WTC11 (cell line): ENCODE measurements around the gene ATF4.

Source experiments
- ATF2 ChIP-seq: sonication (generic); formaldehyde crosslinking; IDR thresholded peaks from 2 replicates; pipeline ENCODE4 v1.8.1; 2022; ENCODE audit warnings: low read depth, missing genetic modification reagents, borderline replicate concordance
- CTCF ChIP-seq: fragments of 200-600 bp; IDR thresholded peaks from 2 replicates; pipeline ENCODE4 v1.8.0; 2022; ENCODE audit warnings: antibody characterized with exemption
- GRHL2 ChIP-seq: fragments of 250-450 bp; sonication (Bioruptor Pico); IDR thresholded peaks from 2 replicates; pipeline ENCODE4 v1.8.0; 2022; ENCODE audit warnings: mild to moderate bottlenecking, moderate library complexity; ENCODE audit not compliant: insufficient replicate concordance, severe bottlenecking
- GTF2I ChIP-seq: fragments of 250-450 bp; sonication (Bioruptor Pico); conservative IDR thresholded peaks from 2 replicates; pipeline ENCODE4 v1.4.0; 2021; ENCODE audit warnings: mild to moderate bottlenecking
- HMGA2 ChIP-seq: fragments of 250-450 bp; sonication (Bioruptor Pico); IDR thresholded peaks from 2 replicates; pipeline ENCODE4 v1.4.0; 2021; ENCODE audit warnings: mild to moderate bottlenecking, moderate library complexity
- IRF1 ChIP-seq: sonication (generic); formaldehyde crosslinking; IDR thresholded peaks from 2 replicates; pipeline ENCODE4 v1.8.0; 2023; ENCODE audit warnings: missing genetic modification reagents
- MAX ChIP-seq: sonication (generic); formaldehyde crosslinking; IDR thresholded peaks from 2 replicates; pipeline ENCODE4 v1.8.0; 2022; ENCODE audit warnings: mild to moderate bottlenecking, missing genetic modification reagents
- MLX ChIP-seq: sonication (generic); formaldehyde crosslinking; IDR thresholded peaks from 2 replicates; pipeline ENCODE4 v1.8.1; 2023; ENCODE audit warnings: mild to moderate bottlenecking, missing genetic modification reagents, moderate library complexity
- TCF7 ChIP-seq: sonication (generic); formaldehyde crosslinking; IDR thresholded peaks from 2 replicates; pipeline ENCODE4 v1.8.0; 2022; ENCODE audit warnings: mild to moderate bottlenecking, low read depth, missing genetic modification reagents, moderate library complexity

GRCh38 chr22:39558254-39558727, 37.9 kb downstream of the ATF4 start:
- TF ChIP-seq MAX: no peak
- TF ChIP-seq IRF1: no peak
- TF ChIP-seq CTCF: no peak
- no peak for TF ChIP-seq ATF2 (CRISPR knock-in tag)
- TF ChIP-seq TCF7: no peak
- TF ChIP-seq GTF2I (CRISPR knock-in tag): no peak
- no peak for TF ChIP-seq GRHL2 (CRISPR knock-in tag)
- no peak for TF ChIP-seq HMGA2 (CRISPR knock-in tag)
- TF ChIP-seq MLX (CRISPR knock-in tag): no peak
